Measurements from ENCODE around the gene CLN3.

- TF ChIP-seq POLR2A (IDR thresholded peaks at IDR 0.05) = no peak
- TF ChIP-seq CTCF (IDR thresholded peaks at IDR 0.05) = no peak
Measured at GRCh38 chr16:28529124-28529523, 37.2 kb upstream of the CLN3 start.
